ENCODE measurements around the gene RABGEF1. TPM values are rescaled to one million over a fixed set of nuclear protein-coding genes. Genes with fewer than 3 reads are reported as not detected.

RABGEF1 gene
- total and polyA plus RNA-seq, 9 of the 15 experiments (the other 6 are each of a cell fraction or from before 2014, with no cell fraction given), result 7.0 to 29.3 (median 20.5) TPM

DNA sequence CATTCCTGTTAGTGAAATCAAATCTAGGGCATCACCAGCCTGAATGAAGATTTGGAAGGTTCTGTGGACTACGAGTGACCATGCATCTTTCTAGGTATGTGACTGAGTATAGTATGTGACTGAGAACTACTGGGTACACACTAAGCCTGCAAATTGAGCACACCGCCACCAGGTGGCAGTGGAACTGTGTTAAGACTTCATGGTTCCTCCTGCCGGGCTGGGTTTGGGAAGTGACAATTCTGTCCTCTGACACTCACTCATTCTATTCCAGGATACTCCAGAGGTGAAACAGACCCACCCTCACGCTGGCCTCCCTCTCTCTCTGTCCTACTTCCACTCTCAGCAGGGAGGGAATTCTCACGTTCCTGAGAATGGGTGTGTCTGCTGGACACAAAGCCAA, 96.5 kb downstream of the RABGEF1 start:
- H3K9me1 ChIP-seq (ENCODE audit: control insufficient read depth, insufficient read depth, low read length), result no peaks in the 10 kb centered on the region
- no peak overlapping the region for H3K27ac ChIP-seq (ENCODE audit: extremely low read depth, low read depth, low read length)
- in situ Hi-C loops (cut with MboI) (no loop called here), intact Hi-C loops (cut with micrococcal nuclease) (loop anchor here (1.0 kb wide), 1 partner anchor 58 kb away; no protein-coding TSS in a partner anchor)
- CTCF ChIA-PET (ENCODE audit: low intra/inter-chr PET ratio), result interaction anchor here (0.8 kb wide), 1 partner anchor 57 kb away, joined by 3 read pairs; no protein-coding TSS in a partner anchor
- H3K4me3 ChIP-seq, result no peak overlapping the region
- H3K36me3 ChIP-seq (ENCODE audit: control insufficient read depth, insufficient read depth, low read length), result no peaks in the 10 kb centered on the region
- H2AFZ ChIP-seq (ENCODE audit: low read depth, low read length), result no peak overlapping the region
- H3K9ac ChIP-seq (ENCODE audit: insufficient read depth in 1 of 2, low read depth in 2 of 2, low read length in 2 of 2), result no peak overlapping the region
- 10% methylated on average over 5 of the region's 5 CpGs for WGBS (ENCODE audit: insufficient coverage, low coverage, missing lambda C conversion rate)
- no TSS peak for BruUV-seq (replicated peaks)
- H3K9me3 ChIP-seq (replicated peaks; ENCODE audit: control insufficient read depth, insufficient read depth, low read depth, low read length), result peaks cover 6% of the 10 kb centered on the region; the same call in 1 of the 2 replicates
- H3K27me3 ChIP-seq (ENCODE audit: control insufficient read depth in 2 of 2, insufficient read depth in 2 of 2, low read length in 2 of 2), result no peaks in the 10 kb centered on the region
- DNase-seq (ENCODE audit: extremely low read depth in 1 of 4, low spot score in 3 of 4) (peak; percentile 34 to 83 (median 38)), FAIRE-seq (peak; percentile 99), ATAC-seq (peak; percentile 93)
- peaks cover 0 to 8% of the 10 kb centered on the region in 2 experiments; a peak in 1 of 5 replicates for H3K4me1 ChIP-seq (replicated peaks in 1 of 2; ENCODE audit: control insufficient read depth in 2 of 2, insufficient read depth in 2 of 2, low read length in 2 of 2)
- no peaks in the 10 kb centered on the region for H3K79me2 ChIP-seq (ENCODE audit: control insufficient read depth, insufficient read depth, low read length)
- H4K20me1 ChIP-seq (replicated peaks; ENCODE audit: control insufficient read depth, insufficient read depth, low read length), result no peaks in the 10 kb centered on the region
- H3K4me2 ChIP-seq (ENCODE audit: insufficient read depth, low read length), result no peak overlapping the region
- POLR2A ChIA-PET, result no interaction called here
- TF ChIP-seq EGR1 (conservative IDR thresholded peaks at IDR 0.05) (no peak), REST (IDR thresholded peaks at IDR 0.05; ENCODE audit: borderline replicate concordance) (peak; percentile 82), REST (CRISPR knock-in tag; IDR thresholded peaks at IDR 0.05; ENCODE audit: low read depth) (no peak), SRSF1 (IDR thresholded peaks at IDR 0.05; ENCODE audit: low read depth, low read length) (no peak), TRIM28 (IDR thresholded peaks at IDR 0.05) (peak; percentile 70; the same call in 1 of the 2 replicates), ZNF41 (CRISPR knock-in tag; conservative IDR thresholded peaks at IDR 0.05) (no peak), DEAF1 (CRISPR knock-in tag; IDR thresholded peaks at IDR 0.05) (0 out of 2 replicates have a peak, but pooled peaks have one; percentile 48), POLR2A (conservative IDR thresholded peaks at IDR 0.05) (no peak), SMC3 (conservative IDR thresholded peaks at IDR 0.05; ENCODE audit: insufficient read depth, low read depth, low read length) (peak; percentile 55), CBX1 (IDR thresholded peaks at IDR 0.05; ENCODE audit: low read depth) (peak; percentile 65; the same call in 1 of the 2 replicates), RBM15 (IDR thresholded peaks at IDR 0.05; ENCODE audit: insufficient read depth, low read length) (no peak)
- TF ChIP-seq, protein P1, sequence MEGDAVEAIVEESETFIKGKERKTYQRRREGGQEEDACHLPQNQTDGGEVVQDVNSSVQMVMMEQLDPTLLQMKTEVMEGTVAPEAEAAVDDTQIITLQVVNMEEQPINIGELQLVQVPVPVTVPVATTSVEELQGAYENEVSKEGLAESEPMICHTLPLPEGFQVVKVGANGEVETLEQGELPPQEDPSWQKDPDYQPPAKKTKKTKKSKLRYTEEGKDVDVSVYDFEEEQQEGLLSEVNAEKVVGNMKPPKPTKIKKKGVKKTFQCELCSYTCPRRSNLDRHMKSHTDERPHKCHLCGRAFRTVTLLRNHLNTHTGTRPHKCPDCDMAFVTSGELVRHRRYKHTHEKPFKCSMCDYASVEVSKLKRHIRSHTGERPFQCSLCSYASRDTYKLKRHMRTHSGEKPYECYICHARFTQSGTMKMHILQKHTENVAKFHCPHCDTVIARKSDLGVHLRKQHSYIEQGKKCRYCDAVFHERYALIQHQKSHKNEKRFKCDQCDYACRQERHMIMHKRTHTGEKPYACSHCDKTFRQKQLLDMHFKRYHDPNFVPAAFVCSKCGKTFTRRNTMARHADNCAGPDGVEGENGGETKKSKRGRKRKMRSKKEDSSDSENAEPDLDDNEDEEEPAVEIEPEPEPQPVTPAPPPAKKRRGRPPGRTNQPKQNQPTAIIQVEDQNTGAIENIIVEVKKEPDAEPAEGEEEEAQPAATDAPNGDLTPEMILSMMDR (IDR thresholded peaks at IDR 0.05 in 2 of 3, conservative IDR thresholded peaks at IDR 0.05 in 1 of 3; ENCODE audit: insufficient read depth in 2 of 3, low read depth in 1 of 3, low read length in 3 of 3), result peak; percentile 68 to 78 (median 69)
